Neural crest cell (in vitro differentiated cells): ENCODE measurements around the gene GNPTAB. TPM values are rescaled to one million over a fixed set of nuclear protein-coding genes. Genes with fewer than 3 reads are reported as not detected.

Source experiments
- DNase-seq: peaks from one replicate; pipeline ENCODE4 v3.0.0; 2021; ENCODE audit warnings: low read depth, mixed read lengths, low spot score
- H3K27ac Mint-ChIP-seq: one replicate; pipeline ENCODE4 v1.8.0; 2021; ENCODE audit warnings: mild to moderate bottlenecking, mixed read lengths; ENCODE audit not compliant: unreplicated experiment
- H3K27me3 Mint-ChIP-seq: 2 replicates; pipeline ENCODE4 v1.8.0; 2021; ENCODE audit warnings: low read depth, mild to moderate bottlenecking, mixed read lengths
- H3K36me3 Mint-ChIP-seq: 2 replicates; pipeline ENCODE4 v1.8.0; 2021; ENCODE audit warnings: low read depth, mild to moderate bottlenecking, mixed read lengths
- H3K4me1 Mint-ChIP-seq: 2 replicates; pipeline ENCODE4 v1.8.0; 2021; ENCODE audit warnings: mixed read lengths
- H3K4me3 Mint-ChIP-seq: one replicate; pipeline ENCODE4 v1.8.0; 2021; ENCODE audit warnings: mild to moderate bottlenecking, mixed read lengths
- H3K9me3 Mint-ChIP-seq: 2 replicates; pipeline ENCODE4 v1.8.0; 2021; ENCODE audit warnings: mixed read lengths
- CTCF ChIP-seq: fragments of 200-600 bp; sonication (generic); conservative IDR thresholded peaks from 2 replicates; pipeline ENCODE4 v1.5.0; 2021; ENCODE audit warnings: antibody characterized with exemption, mild to moderate bottlenecking
- total RNA-seq: library from RNA; stranded (reverse); gene quantifications from 2 replicates; pipeline ENCODE4 v1.2.1, GENCODE V29; 2021

The GNPTAB gene
- total RNA-seq, 1 donor from 2014 or later: 11.0 TPM

GRCh38 chr12:101773650-101774162 lies 57.1 kb downstream of the GNPTAB start:
- Mint-ChIP-seq H3K9me3 (no peaks in the 10 kb centered on the region), H3K4me3 (no peak overlapping the region), H3K27ac (no peak overlapping the region)

DNA sequence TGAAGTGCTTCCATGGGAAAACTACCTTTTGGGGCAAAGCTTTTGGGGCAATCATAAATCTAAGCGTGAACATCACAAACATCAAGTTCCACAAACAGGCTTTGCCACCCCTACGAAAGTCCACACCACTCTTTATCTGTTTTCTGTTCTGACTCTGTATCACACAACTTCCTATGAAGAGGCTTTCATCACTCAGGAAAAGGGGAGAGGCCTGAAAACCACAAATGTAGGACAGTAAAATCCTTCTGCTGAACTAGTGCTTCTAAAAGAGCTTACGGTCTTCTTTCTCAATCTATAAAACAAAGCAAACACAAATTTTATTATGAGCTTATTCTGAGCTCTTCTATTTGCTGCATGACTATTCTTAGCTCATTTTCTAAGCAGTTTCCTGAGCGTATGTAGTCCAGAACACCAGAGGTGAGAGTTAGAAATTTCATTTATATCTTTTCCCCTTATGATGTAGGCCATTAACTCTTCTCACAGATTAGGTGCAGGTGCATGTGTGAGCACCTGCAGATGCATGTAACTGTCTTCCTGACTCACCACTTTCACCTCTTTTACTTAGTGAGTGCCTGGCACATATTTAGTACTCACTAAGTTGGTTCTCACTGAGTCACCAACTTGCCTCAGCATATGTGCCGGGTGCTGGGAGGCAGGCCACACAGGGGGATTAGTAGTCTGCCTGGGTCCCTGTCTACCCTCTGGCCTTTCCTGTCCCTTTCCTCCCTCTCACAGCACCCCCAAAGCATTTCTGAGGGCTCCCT lies 58.6 kb downstream of the GNPTAB start:
- Mint-ChIP-seq H3K27ac (no peak overlapping the region), H3K4me3 (no peak overlapping the region), H3K9me3 (no peaks in the 10 kb centered on the region), H3K27me3 (no peaks in the 10 kb centered on the region), H3K36me3 (no peaks in the 10 kb centered on the region), H3K4me1 (peaks cover 4% of the 10 kb centered on the region)
- no peak for DNase-seq
- no peak for TF ChIP-seq CTCF

More at GRCh38 chr12:101773650-101774162, 57.1 kb downstream of the GNPTAB start:
- peak; percentile 97 for TF ChIP-seq CTCF
- Mint-ChIP-seq H3K36me3 (no peaks in the 10 kb centered on the region), H3K27me3 (no peaks in the 10 kb centered on the region), H3K4me1 (peaks cover 17% of the 10 kb centered on the region)
- DNase-seq: peak; percentile 58

DNA sequence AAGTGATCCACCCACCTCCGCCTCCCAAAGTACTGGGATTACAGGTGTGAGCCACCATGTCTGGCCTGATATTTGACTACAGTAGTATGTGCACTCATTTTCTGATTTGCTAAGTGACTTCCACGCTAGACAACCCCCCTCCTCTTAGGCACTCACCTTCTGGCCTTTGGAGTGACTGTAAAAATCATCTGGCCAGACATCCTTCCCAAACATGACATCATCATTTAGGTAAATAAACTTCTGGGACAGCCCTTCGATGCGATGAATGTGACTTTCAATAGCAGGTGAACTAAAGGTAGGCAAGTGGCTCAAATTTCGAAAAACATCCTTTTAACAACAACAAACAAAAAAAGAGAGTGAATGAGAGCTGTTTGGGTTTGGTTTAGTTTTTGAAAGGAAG lies 60.9 kb downstream of the GNPTAB start:
- no peak for DNase-seq
- Mint-ChIP-seq H3K9me3 (no peaks in the 10 kb centered on the region), H3K27ac (no peak overlapping the region), H3K4me3 (no peak overlapping the region), H3K4me1 (no peaks in the 10 kb centered on the region), H3K36me3 (no peaks in the 10 kb centered on the region), H3K27me3 (no peaks in the 10 kb centered on the region)
- TF ChIP-seq CTCF: no peak

DNA sequence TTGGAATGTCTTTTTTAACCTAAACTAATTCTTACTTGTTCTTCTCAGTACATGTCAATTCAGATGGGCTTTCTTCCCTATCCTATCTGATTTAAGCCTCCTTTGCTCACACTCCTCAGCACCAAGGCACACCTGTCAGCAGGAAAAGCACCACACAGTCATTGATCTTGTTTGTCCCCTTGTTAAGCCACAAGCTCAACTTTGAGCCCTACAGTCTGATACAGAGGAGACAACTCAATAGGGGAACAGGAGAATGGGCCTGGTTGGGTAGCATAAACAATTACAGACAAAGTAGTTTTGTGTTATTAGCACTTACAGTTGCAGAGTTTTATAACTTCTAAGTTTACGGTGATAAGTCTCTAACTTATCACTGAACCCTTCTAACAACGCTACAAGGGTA lies 62.0 kb downstream of the GNPTAB start:
- Mint-ChIP-seq H3K36me3 (no peaks in the 10 kb centered on the region), H3K9me3 (no peaks in the 10 kb centered on the region), H3K4me1 (no peaks in the 10 kb centered on the region), H3K27ac (no peak overlapping the region), H3K27me3 (no peaks in the 10 kb centered on the region), H3K4me3 (no peak overlapping the region)
- TF ChIP-seq CTCF: no peak
- no peak for DNase-seq

- Mint-ChIP-seq H3K9me3 (no peaks in the 10 kb centered on the region), H3K36me3 (no peaks in the 10 kb centered on the region), H3K4me3 (no peak overlapping the region), H3K4me1 (no peaks in the 10 kb centered on the region), H3K27me3 (no peaks in the 10 kb centered on the region), H3K27ac (peak overlapping the region; percentile 57)
- DNase-seq: no peak
- no peak for TF ChIP-seq CTCF
Measured at GRCh38 chr12:101767537-101767936, 63.2 kb downstream of the GNPTAB start.
